Lung (tissue), 12 donors: ENCODE results near the gene NFE2L1. TPM values are rescaled to one million over a fixed set of nuclear protein-coding genes. Genes with fewer than 3 reads are reported as not detected.
A peak's percentile ranks its signal among the peaks of the same experiment; 100 is the strongest.

Experiments
- ATAC-seq: fragments of 200-7000 bp; cut with Tn5 transposase; one replicate; pipeline ENCODE4 v1.9.1; 2020; ENCODE audit warnings: moderate number of reproducible peaks; ENCODE audit not compliant: insufficient read depth, low FRiP score
- DNase-seq, 3 donors: peaks; one replicate each; pipeline ENCODE4 v3.0.0-alpha.2; 2013 to 2017
- H3K27ac ChIP-seq, 2 donors: one replicate each; pipeline ENCODE4 v1.5.1; 2013; ENCODE audit warnings: mild to moderate bottlenecking in 2 of 2, moderate library complexity in 2 of 2, control low read depth in 1 of 2, inconsistent platforms in 1 of 2, low read depth in 1 of 2, low read length in 1 of 2
- H3K27me3 ChIP-seq, 3 donors: one replicate each; pipeline ENCODE4 v1.5.1; 2013; ENCODE audit warnings: low read length in 2 of 3; ENCODE audit not compliant: control insufficient read depth in 3 of 3, insufficient read depth in 3 of 3
- H3K36me3 ChIP-seq, 4 donors: one replicate each; pipeline ENCODE4 v1.5.1; 2013; ENCODE audit warnings: low read length in 4 of 4, mild to moderate bottlenecking in 1 of 4, moderate library complexity in 1 of 4; ENCODE audit not compliant: control insufficient read depth in 4 of 4, insufficient read depth in 4 of 4
- H3K4me1 ChIP-seq, 5 donors: one replicate each; pipeline ENCODE4 v1.5.1; 2013; ENCODE audit warnings: low read length in 5 of 5, mild to moderate bottlenecking in 2 of 5, moderate library complexity in 1 of 5; ENCODE audit not compliant: control insufficient read depth in 5 of 5, insufficient read depth in 5 of 5
- H3K4me3 ChIP-seq: one replicate; pipeline ENCODE4 v1.5.1; 2013; ENCODE audit warnings: mild to moderate bottlenecking, control low read depth, moderate library complexity
- H3K9ac ChIP-seq, 2 donors: one replicate each; pipeline ENCODE4 v1.5.1; 2013; ENCODE audit warnings: low read length in 2 of 2, control low read depth in 1 of 2; ENCODE audit not compliant: insufficient read depth in 1 of 2
- H3K9me3 ChIP-seq, 4 donors: one replicate each; pipeline ENCODE4 v1.5.1; 2013; ENCODE audit warnings: low read length in 3 of 4, mild to moderate bottlenecking in 1 of 4, moderate library complexity in 1 of 4; ENCODE audit not compliant: control insufficient read depth in 4 of 4, insufficient read depth in 3 of 4
- CTCF ChIP-seq: IDR thresholded peaks from 2 replicates; pipeline ENCODE4 v1.5.1; 2012; ENCODE audit warnings: mild to moderate bottlenecking; ENCODE audit errors: control extremely low read depth, extremely low read depth
- WGBS, 2 donors: extraction: QIAGEN DNeasy Blood & Tissue Kit; methylation state at CpG; one replicate each; pipeline ENCODE4 v1.1.7; 2013; 5-methylcytosine and 5-hydroxymethylcytosine counted together
- polyA plus RNA-seq, 2 donors: library from polyadenylated mRNA; stranded (reverse); fragments of 200-250 nt; gene quantifications; one replicate each; pipeline ENCODE4 v1.2.1, GENCODE V29; 2013
- total RNA-seq, 2 donors: library from RNA; depleted of rRNA in 1 of 2; stranded (reverse); fragments of >200 nt in 1 of 2; gene quantifications; one replicate each; pipeline ENCODE4 v1.2.1, GENCODE V29; 2014 to 2021
- donor health status: control.
- donor health status: control.
- donor health status: Bipolar disorder and iron deficiency.
- donor health status: healthy.
- donor health status: DM: yes; HTN: yes; CAD: no.

The NFE2L1 gene
- total and polyA plus RNA-seq, 4 donors, result 68.8 to 135 (median 87.1) TPM

- no peak for TF ChIP-seq CTCF
- 1 to 3% methylated on average over 42 to 73 of the region's 73 CpGs for WGBS, 2 donors
- DNase-seq (peak in 2 of 3 donors; percentile 44 to 53), ATAC-seq (peak; percentile 41)
- Histone ChIP-seq H3K9me3 (no peaks in the 10 kb centered on the region), H3K9ac (no peak within 1 kb of the TSS), H3K4me1 (peaks cover 0 to 15% (median 4%) of the 10 kb centered on the region in 5 donors), H3K27ac (peak within 1 kb of the TSS; percentile 8 to 51), H3K4me3 (peak within 1 kb of the TSS; percentile 40), H3K27me3 (peaks cover 0 to 20% (median 3%) of the 10 kb centered on the region in 3 donors), H3K36me3 (peaks cover 0 to 2% (median 0%) of the 10 kb centered on the region in 4 donors)
Observed at GRCh38 chr17:48037036-48037837, 10.9 kb upstream of the NFE2L1 start, which contains the start of gene COPZ2. Gene COPZ2 (minus strand): TSS chr17:48037797. CDS start chr17:48037777, 20 bp downstream.

GRCh38 chr17:48037838-48038323, 10.3 kb upstream of the NFE2L1 start:
- peaks cover 0 to 15% (median 4%) of the 10 kb centered on the region in 5 donors for H3K4me1 ChIP-seq
- DNase-seq (peak in 1 of 3 donors; percentile 24), ATAC-seq (no peak)
- no peak overlapping the region for H3K4me3 ChIP-seq
- peaks cover 0 to 20% (median 3%) of the 10 kb centered on the region in 3 donors for H3K27me3 ChIP-seq
- no peaks in the 10 kb centered on the region for H3K9me3 ChIP-seq
- H3K9ac ChIP-seq, result no peak overlapping the region
- H3K27ac ChIP-seq, result no peak overlapping the region
- TF ChIP-seq CTCF, result no peak
- no peaks in the 10 kb centered on the region for H3K36me3 ChIP-seq
- WGBS, 2 donors, result 9 to 19% methylated on average over 8 to 19 of the region's 19 CpGs

- Histone ChIP-seq H3K4me1 (peaks cover 0 to 15% (median 4%) of the 10 kb centered on the region in 5 donors), H3K9ac (no peak overlapping the region), H3K36me3 (no peaks in the 10 kb centered on the region), H3K9me3 (no peaks in the 10 kb centered on the region), H3K27ac (no peak overlapping the region), H3K4me3 (no peak overlapping the region), H3K27me3 (peaks cover 0 to 20% (median 3%) of the 10 kb centered on the region in 3 donors)
- TF ChIP-seq CTCF, result no peak
- DNase-seq (no peak), ATAC-seq (no peak)
- 83 to 88% methylated on average over 2 of the region's 2 CpGs for WGBS, 2 donors
Observed at GRCh38 chr17:48038687-48039086, 9.5 kb upstream of the NFE2L1 start.
